GM18505 (cell line): ENCODE results near the gene NPDC1.
A peak's percentile ranks its signal among the peaks of the same experiment; 100 is the strongest.
"Not testable (repeated sequence)": the region's sequence is repeated elsewhere in the genome, so short reads cannot be mapped to it uniquely, and the experiment has no call there.

ENCODE experiments used
- ATAC-seq: cut with Tn5 transposase; IDR thresholded peaks from one replicate; pipeline ENCODE4 v1.9.1; 2021; ENCODE audit not compliant: unreplicated experiment
- POLR2A ChIP-seq: IDR thresholded peaks from 4 replicates; pipeline ENCODE4 v1.6.1; 2011; ENCODE audit warnings: borderline replicate concordance; ENCODE audit not compliant: insufficient read depth, insufficient read length; ENCODE audit errors: extremely low read depth

The NPDC1 gene

DNA sequence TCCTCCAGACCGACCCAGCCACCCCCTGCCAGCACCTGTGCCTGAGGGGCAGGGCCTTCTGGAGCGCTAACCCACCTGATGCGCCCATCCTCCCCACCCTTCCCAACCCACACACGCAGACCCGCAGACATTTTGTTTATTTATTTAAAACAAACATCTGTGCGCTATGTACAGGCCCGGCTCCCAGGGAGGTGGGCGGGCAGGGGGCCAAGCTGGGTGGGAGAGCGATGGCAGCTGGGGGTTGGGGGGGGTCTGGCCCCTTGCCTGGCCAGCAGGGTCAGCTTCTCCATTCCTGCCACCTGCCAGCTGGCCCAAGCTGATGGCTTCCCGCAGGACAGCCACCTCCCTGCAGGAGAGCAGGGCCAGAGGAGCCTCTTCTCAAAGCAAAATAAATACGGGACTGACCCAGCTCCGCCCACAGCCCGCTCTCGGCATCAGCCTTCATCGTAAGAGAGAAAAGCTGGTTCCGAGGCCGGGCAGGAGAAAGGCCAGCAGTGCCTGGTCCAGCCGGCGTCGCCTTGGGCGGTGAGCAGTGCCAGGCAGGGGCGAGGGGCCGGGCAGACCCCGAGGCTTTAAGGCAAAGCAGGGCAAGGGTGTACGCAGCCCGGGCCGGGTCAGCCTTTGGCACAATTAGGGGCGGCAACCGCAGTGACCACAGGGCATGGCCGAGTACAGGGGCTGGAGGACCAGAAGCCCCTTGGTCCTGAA lies 38.7 kb downstream of the NPDC1 start:
- no peak for ATAC-seq
- TF ChIP-seq POLR2A = no peak

DNA sequence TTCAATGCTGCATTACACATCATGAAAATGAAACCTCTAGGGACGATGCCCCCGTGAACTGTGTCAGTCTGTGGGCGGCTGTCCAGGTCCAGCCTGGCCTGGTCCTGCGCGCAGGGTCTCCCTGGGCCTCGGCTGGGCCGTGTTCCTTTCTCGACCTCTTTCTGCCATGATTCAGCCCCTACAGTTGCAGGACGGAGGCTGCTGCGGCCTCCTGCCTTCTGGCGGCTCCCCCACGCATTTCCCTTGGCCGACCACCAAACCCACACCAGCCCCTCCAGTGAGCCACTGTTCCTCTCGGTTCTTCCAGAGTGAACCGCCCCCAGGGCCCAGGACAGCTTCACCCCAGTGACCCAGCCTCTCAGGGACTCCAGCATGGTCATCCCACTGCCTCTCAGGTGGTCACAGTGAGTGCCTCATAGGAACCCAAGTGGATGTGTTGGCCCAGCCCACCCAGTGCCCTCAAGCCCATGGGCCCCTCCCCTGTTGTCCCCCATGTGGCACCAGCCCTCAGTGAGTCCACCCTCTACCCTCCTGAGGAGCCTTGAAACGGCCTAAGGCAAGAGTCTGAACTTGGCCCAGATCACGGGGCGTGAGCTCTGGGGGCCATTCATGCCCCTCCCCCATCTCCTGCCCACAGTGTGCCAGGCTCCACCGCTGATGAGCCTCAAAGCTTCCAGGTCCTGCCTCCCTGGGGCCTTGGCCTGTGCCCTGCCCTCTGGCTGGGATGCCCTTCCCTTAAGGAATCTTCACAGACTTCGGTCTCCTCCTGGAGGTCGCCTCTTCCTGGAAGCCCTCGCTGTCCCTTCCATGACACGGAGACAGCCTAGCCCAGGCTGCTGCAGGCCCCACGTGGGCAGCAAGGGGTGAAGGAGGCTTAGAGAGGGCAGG lies 39.6 kb downstream of the NPDC1 start:
- no peak for TF ChIP-seq POLR2A
- no peak for ATAC-seq

DNA sequence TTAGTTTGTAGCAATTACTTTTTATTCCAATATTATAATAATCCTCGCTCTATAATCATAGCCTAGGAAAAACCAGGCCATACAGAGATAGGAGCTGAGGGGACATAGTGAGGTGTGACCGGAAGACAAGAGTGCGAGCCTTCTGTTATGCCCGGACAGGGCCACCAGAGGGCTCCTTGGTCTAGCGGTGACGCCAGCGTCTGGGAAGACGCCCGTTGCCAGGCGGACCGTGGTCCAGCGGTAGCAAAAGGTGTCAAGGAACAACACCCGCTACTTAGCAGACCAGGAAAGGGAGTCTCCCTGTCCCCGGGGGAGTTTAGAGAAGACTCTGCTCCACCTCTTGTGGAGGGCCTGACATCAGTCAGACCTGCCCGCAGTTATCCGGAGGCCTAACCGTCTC lies 41.7 kb downstream of the NPDC1 start:
- not testable (repeated sequence) for ATAC-seq

DNA sequence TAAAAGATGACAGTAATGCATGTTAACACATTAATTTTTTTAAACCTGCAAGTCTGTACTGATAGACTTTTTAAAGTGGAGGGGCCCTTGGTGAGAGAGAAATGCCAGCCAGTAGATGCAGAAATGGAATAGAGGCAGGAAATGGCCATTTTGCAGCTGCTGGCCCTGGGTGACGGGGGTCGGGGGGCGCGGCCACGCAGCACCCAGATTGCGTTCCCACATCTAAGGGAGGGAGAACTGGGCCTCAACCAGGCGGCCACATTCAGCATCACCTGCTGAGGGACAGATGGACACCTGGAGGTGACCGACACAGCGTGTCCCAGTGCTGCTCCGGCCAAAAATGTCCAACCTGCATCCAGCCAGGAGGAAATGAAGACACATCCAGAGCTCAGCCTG lies 43.3 kb downstream of the NPDC1 start:
- no peak for ATAC-seq
- TF ChIP-seq POLR2A = no peak

DNA sequence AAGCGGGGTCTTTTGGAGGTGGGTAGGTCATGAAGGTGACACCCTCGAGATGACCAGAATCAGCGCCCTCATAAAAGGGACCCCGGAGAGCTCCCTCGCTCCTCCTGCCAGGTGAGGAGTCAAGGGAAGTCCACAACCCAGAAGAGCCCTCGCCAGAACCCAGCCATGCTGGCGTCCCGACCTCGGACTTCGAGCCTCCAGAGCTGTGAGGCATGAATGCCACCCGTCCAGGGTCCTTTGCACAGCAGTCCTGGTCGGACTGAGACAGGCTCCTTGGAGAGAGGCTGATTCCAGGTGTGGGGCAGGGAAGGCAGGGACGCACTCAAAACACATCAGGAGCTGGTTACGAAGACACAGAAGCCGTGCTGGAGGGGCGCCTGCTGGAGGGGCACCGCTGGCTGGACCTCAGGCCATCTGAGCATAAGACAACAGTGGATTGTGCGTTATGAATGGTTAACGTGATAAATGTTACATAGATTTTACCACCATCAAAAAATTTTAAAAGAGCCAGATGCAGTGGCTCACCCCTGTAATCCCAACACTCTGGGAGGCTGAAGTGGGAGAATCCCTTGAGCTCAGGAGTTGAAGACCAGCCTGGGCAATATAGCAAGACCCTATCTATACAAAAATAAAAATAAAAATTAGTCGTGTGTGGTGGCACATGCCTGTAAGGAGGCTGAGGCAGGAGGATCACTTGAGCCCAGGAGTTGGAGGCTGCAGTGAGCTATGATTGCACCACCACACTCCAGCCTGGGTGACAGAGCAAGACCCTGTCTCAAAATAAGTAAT lies 43.9 kb downstream of the NPDC1 start:
- no peak for TF ChIP-seq POLR2A
- no peak for ATAC-seq

DNA sequence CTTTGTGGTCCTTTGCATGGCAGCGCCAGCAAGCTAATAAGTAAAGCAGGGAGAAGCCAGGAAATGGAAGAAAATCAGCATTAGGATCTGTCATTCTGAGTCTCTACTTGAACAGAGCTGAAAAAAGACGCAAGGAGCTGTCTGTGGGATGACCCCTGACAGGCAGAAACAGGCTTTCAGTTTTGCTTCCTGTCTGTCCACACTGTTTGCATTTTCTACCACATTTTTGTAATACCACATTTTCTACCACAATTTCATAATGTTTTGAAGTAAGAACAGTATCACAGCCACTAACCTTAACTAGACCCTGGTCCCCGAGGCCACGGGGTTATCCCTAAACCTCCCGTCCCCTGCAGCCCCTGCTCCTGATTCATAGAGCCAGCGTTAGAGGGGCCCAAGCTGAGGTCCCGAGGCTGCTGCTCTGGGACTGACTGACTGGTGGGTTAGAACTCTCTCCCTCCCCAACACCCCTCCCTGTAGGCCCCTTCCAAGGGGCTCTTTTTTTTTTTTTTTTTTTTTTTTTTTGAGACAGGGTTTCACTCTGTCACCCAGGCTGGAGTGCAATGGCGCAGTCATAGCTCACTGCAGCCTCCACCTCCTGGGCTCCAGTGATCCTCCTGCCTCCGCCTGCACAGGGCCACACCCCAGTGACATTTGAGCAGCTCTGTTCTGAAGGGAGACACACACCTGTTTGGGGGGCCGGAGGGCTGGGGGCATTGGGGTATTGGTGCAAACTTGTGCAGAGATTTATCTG lies 45.6 kb downstream of the NPDC1 start:
- TF ChIP-seq POLR2A = no peak
- peak; percentile 47 for ATAC-seq

DNA sequence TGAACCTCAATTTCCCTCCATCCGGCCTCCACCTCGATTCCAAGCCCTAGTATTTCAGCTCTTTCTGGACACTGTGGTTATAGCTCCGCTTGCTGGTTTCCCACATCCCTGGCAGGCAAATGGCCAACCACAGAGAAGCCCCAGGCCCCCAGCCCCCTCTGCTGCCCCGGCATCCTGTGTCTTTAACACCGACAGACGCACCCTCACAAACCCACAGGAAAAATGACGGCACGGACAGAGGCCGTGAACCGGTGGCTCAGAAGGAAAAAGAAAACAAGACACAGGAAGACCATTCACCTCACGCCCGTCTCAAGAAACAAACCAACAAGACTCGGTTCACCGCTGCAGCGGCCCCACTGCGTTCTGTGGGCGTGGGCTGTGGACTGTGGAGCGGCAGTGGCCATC lies 48.1 kb downstream of the NPDC1 start:
- ATAC-seq = no peak
- no peak for TF ChIP-seq POLR2A

DNA sequence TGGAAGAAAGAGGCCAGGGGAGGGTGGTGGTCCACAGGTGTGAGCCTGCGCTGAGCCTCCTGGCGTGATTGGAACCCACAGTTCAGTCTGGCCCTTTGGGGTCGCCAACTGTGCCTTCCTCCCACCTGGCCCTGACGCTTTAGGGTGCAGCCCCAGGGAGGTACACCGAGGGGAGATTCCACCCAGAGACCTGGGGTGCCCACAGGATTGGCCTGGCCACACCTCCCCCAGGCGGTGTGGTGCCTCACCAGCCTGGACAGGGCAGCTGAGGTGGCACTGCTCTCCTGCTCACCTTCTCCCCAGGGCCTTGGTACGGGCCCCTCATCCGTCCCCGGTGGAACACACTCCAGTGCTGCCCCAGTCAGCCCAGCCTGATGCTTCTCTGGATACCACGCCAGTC lies 48.6 kb downstream of the NPDC1 start:
- no peak for ATAC-seq
- no peak for TF ChIP-seq POLR2A

DNA sequence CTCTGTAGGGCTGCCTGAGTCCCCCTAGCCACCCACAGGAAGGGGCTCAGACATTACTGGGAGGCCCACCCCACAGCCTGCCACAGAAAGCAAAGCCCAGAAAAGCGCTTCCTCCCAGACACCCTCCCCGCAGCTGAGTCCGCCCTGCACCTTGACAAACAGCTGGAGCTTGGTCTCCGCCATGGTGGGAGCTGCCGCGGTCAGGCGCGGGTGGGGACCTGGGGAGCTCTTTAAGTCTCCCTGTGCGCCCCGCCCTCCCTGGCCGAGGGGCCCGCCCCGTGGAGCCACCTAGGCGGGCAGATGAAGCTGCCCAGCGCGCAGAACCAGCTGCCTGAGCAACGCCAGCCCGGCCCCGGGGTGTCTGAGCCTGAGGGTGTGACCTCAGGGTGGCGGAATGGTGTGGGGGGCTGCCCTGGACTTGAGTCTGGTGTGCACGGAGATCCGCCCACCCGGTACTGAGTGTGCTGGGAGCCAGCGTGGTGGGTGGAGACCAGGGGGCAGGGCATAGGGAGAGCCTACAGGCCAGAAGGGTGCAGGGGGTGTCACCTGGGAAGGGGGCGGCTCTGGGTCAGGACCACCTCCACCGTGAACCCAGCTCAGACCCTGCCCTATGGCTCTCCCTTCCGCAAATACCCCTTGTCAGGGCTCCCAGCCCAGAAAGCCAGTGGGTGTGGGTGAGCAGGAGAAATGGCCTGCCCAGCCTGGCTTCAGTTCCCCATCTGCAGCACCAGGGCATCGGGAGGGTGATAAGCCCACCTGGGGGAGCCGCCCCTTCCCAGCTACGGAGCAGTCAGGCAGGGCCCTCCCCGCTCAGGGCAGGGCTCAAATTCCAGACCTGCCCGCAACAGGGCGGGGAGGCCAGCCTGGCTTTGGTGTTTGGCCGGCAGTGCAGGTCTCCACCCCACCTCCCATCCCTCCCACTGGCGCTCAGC lies 49.4 kb downstream of the NPDC1 start, which contains the start of gene CLIC3:
Gene CLIC3, minus strand, starts transcription at position 208 of the 932 bp plus-strand sequence. Its CDS starts 25 bp downstream, at position 183.
- TF ChIP-seq POLR2A = no peak
- no peak for ATAC-seq

DNA sequence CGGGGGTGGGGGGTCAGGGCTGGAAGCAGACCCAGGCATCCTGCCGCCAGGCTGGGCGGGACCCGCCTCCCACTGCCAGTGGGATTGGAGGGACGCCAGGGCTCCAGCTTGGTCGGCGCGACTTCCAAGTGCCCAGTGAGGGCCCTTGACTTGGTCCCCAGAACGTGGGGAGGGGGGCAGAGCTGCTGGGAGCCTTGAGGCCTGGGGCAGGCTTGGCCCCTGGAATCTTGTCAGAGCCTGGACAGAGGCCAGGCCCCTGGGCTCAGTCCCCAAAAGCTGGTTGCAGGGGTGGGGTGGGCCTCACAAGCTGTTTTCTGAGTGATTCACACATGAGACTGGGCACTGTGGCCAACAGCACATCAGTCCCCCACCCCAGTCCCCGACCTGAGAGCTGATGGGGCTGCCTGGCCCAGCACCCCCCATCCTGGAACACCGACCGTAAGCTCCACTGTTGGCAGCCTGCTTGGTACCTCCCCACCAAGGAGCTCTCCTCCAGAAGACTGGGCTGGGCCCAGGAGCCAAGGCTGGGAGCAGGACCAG lies 50.1 kb downstream of the NPDC1 start:
- TF ChIP-seq POLR2A = no peak

DNA sequence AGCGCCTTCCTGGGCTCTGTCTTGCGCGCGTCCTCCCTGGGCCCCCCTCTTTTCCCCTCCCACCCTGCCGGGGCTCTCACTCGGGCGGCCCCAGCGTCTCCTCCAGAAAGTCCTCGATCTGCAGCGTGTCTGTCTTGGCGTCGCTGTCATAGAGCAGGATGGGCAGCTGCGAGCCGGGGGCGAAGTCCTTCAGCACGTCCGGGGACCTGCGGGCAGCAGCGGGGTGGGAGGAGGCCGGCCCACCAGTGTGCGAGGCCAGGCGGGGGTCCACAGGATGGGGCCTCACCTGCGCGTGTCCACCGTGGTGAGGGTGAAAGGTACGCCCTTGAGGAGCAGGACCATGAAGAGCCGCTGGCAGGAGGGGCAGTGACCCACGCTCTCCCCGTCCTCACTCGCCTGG lies 50.6 kb downstream of the NPDC1 start:
- TF ChIP-seq POLR2A = no peak
- no peak for ATAC-seq

More for the DNA sequence above, 50.1 kb downstream of the NPDC1 start:
- ATAC-seq = no peak

DNA sequence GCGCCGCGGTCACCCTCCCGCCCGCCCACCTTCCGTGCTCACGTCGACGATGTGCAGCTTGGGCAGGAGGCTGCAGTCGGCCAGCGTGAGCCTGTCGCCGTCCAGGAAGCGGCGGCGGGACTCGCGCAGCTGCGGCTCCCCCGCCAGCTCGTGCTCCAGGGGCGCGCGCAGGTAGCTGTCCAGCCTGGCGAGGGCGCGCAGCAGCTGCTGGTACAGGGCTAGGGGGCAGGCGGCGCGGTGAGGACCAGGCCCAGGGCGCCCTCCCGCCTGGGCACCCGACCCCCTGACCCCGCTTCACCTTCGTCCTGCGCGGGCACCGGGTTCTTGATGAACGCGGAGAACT lies 51.1 kb downstream of the NPDC1 start:
- TF ChIP-seq POLR2A = no peak
- no peak for ATAC-seq

DNA sequence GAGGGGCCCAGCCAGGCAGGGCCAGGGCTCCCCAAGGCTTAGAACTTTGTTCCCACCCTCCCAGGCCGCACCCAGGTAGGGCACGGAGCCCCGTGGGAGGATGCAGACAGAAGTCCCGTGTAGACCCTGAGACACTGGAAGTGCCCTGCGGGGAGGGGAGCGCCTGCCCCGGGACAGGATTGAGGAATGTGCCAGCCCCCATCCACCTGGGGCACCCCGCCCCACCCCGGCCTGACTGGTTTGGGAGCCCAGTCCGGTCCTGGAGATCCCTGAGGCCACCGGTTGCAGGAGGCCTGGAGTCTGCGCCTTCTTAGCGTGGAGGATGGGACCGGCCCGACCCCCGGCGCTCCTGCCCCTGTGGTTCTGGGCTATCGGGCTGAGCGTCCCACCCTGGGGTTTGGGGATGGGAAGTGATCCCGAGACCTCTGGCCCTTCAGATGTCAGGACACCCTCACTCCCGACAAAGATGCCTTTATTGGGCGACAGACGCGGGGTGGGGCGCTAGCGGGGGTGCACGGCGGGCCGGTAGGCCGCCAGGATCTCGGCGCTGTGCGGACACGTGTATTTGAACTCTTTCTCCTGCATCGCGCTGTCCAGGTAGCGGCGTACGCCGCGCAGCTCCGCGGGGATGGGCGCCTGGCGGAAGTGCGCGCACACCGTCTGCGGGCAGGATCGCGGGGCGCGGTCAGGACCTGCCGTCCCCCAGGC lies 51.6 kb downstream of the NPDC1 start:
- ATAC-seq = no peak

More for the DNA sequence above, 51.6 kb downstream of the NPDC1 start:
- TF ChIP-seq POLR2A = no peak
